Measurements from ENCODE around the gene OLFM3.

Gene OLFM3

DNA sequence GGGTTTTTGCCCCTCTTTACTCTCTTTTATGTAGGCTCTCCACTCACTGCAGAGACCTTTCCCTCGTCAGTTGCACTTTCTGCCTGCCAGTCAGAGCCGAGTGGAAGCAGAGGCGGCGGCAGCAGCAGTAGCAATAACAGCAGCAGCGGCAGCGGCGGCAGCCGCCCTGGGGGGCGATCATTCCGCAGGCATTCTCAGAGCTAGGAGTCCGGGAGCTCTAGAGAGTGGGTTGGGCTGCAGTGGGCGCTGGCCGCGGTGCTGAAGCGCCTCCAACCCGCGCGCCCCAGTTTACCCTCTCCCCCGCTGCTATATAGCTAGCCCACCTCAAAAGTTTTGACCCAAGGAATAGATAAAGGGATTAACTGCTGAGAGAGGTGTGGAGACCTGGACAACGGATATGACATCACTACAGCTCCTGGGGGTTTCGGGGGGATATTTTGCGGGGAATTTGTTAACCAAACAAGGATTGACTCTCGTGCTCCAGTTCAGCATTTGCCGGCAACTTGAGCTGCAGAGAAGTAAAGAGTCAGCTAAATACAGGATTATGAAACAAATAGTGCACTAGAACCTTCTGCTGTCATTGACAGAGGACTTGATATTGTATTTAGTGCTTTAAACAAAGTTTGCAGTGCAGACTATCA, at the start of gene OLFM3:
OLFM3 (minus strand) TSS at position 102 of the 641 bp plus-strand sequence.
- Histone ChIP-seq H3K27me3 (ENCODE audit: control insufficient read depth, insufficient read depth, low read length) (no peaks in the 10 kb centered on the region), H3K9me3 (ENCODE audit: control insufficient read depth, insufficient read depth, low read length) (no peaks in the 10 kb centered on the region), H3K4me1 (ENCODE audit: control insufficient read depth, insufficient read depth, low read length) (0 out of 2 replicates have a peak, but pooled peaks cover 2% of the 10 kb centered on the region), H3K4me3 (ENCODE audit: low read length) (peak within 1 kb of the TSS; percentile 19; the same call in 1 of the 2 replicates), H3K36me3 (ENCODE audit: control insufficient read depth, insufficient read depth, low read length) (no peaks in the 10 kb centered on the region), H3K27ac (ENCODE audit: low read length) (no peak within 1 kb of the TSS)
- peak; percentile 39 for DNase-seq (ENCODE audit: low read depth, low spot score)
- whole genome bisulfite sequencing (ENCODE audit: insufficient coverage, insufficient read length), result no CpG with 5 or more reads among the region's 24 CpGs

GRCh38 chr1:102045752-102046151, 49.0 kb upstream of the OLFM3 start:
- H3K27ac ChIP-seq (ENCODE audit: low read length), result no peak overlapping the region
- no peaks in the 10 kb centered on the region for H3K27me3 ChIP-seq (ENCODE audit: control insufficient read depth, insufficient read depth, low read length)
- H3K9me3 ChIP-seq (ENCODE audit: control insufficient read depth, insufficient read depth, low read length), result no peaks in the 10 kb centered on the region
- H3K36me3 ChIP-seq (ENCODE audit: control insufficient read depth, insufficient read depth, low read length), result no peaks in the 10 kb centered on the region
- DNase-seq (ENCODE audit: low read depth, low spot score), result no peak
- no peaks in the 10 kb centered on the region for H3K4me1 ChIP-seq (ENCODE audit: control insufficient read depth, insufficient read depth, low read length)
- WGBS (ENCODE audit: insufficient coverage, insufficient read length), result no CpG with 5 or more reads among the region's 2 CpGs
- H3K4me3 ChIP-seq (ENCODE audit: low read length), result no peak overlapping the region

DNA sequence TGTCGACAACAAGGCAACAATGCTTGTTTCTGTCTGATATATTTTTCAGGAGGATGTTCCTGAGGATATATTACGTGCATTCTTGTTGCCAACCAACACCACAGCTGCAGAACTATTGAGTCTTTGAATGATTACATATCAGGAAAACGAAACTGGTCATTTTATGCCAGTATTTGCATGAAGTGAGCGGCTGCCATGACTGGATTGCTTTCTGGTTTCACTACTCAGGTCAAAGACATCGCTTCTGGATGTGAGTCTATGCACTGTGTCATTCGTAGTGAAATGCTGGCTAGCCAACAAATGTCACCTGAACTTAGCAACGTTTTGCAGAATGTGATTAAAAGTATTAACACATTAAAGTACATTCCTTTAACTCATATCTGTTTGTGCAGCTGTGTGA, 35.8 kb upstream of the OLFM3 start:
- WGBS (ENCODE audit: insufficient coverage, insufficient read length), result no CpG with 5 or more reads among the region's 7 CpGs
- Histone ChIP-seq H3K27me3 (ENCODE audit: control insufficient read depth, insufficient read depth, low read length) (no peaks in the 10 kb centered on the region), H3K27ac (ENCODE audit: low read length) (no peak overlapping the region), H3K9me3 (ENCODE audit: control insufficient read depth, insufficient read depth, low read length) (no peaks in the 10 kb centered on the region), H3K4me3 (ENCODE audit: low read length) (no peak overlapping the region), H3K4me1 (ENCODE audit: control insufficient read depth, insufficient read depth, low read length) (no peaks in the 10 kb centered on the region), H3K36me3 (ENCODE audit: control insufficient read depth, insufficient read depth, low read length) (no peaks in the 10 kb centered on the region)
- DNase-seq (ENCODE audit: low read depth, low spot score), result no peak

DNA sequence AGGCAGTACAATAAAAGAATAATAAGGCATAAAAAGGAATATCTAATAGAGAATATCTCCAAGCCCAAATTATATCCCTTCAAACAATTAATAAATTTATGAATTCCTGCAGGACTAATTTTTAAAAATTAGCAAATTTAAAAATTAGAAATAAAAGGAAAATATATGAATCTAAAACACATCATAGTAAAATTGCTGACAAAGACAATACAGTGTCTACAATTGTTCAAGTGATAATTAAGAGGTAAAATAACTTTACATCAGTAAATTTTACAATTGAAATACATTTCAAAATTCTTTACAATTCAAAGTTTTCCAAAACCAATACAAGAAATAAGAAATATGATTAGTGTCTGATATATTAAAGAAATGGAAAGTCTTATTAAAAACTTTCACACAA, 22.8 kb upstream of the OLFM3 start:
- no peak overlapping the region for H3K27ac ChIP-seq (ENCODE audit: low read length)
- no peaks in the 10 kb centered on the region for H3K4me1 ChIP-seq (ENCODE audit: control insufficient read depth, insufficient read depth, low read length)
- no peaks in the 10 kb centered on the region for H3K36me3 ChIP-seq (ENCODE audit: control insufficient read depth, insufficient read depth, low read length)
- no peaks in the 10 kb centered on the region for H3K27me3 ChIP-seq (ENCODE audit: control insufficient read depth, insufficient read depth, low read length)
- H3K9me3 ChIP-seq (ENCODE audit: control insufficient read depth, insufficient read depth, low read length), result no peaks in the 10 kb centered on the region
- no peak overlapping the region for H3K4me3 ChIP-seq (ENCODE audit: low read length)
- DNase-seq (ENCODE audit: low read depth, low spot score), result no peak

- no peak for DNase-seq (ENCODE audit: low read depth, low spot score)
- H3K9me3 ChIP-seq (ENCODE audit: control insufficient read depth, insufficient read depth, low read length), result no peaks in the 10 kb centered on the region
- H3K27me3 ChIP-seq (ENCODE audit: control insufficient read depth, insufficient read depth, low read length), result no peaks in the 10 kb centered on the region
- H3K4me3 ChIP-seq (ENCODE audit: low read length), result no peak overlapping the region
- no peak overlapping the region for H3K27ac ChIP-seq (ENCODE audit: low read length)
- no peaks in the 10 kb centered on the region for H3K4me1 ChIP-seq (ENCODE audit: control insufficient read depth, insufficient read depth, low read length)
- H3K36me3 ChIP-seq (ENCODE audit: control insufficient read depth, insufficient read depth, low read length), result no peaks in the 10 kb centered on the region
- WGBS (ENCODE audit: insufficient coverage, insufficient read length), result no CpG with 5 or more reads among the region's 3 CpGs
These were observed 19.0 kb upstream of the OLFM3 start for GRCh38 chr1:102015728-102016127.

DNA sequence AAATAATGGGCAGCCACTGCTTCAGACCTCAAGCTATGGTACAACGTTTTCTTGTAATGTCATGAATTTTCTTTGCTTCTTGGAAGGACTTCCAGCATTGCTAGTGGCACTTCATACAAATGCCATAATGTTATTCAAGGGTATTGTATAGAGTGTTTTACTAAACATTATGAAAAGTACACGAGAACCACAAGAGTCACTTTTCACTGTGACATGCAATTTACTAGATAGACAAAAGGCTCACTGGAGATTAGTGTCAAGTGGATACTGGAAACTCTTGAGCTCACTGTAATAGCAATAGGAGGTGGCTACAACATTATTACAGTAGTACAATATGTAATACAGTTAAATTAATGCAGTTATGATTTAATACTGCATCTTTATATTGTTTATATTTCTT, 5.3 kb upstream of the OLFM3 start:
- no peak overlapping the region for H3K4me3 ChIP-seq (ENCODE audit: low read length)
- H3K27ac ChIP-seq (ENCODE audit: low read length), result no peak overlapping the region
- no CpG with 5 or more reads among the region's 2 CpGs for WGBS (ENCODE audit: insufficient coverage, insufficient read length)
- DNase-seq (ENCODE audit: low read depth, low spot score), result no peak
- no peaks in the 10 kb centered on the region for H3K9me3 ChIP-seq (ENCODE audit: control insufficient read depth, insufficient read depth, low read length)
- H3K4me1 ChIP-seq (ENCODE audit: control insufficient read depth, insufficient read depth, low read length), result no peaks in the 10 kb centered on the region
- H3K36me3 ChIP-seq (ENCODE audit: control insufficient read depth, insufficient read depth, low read length), result no peaks in the 10 kb centered on the region
- H3K27me3 ChIP-seq (ENCODE audit: control insufficient read depth, insufficient read depth, low read length), result no peaks in the 10 kb centered on the region

DNA sequence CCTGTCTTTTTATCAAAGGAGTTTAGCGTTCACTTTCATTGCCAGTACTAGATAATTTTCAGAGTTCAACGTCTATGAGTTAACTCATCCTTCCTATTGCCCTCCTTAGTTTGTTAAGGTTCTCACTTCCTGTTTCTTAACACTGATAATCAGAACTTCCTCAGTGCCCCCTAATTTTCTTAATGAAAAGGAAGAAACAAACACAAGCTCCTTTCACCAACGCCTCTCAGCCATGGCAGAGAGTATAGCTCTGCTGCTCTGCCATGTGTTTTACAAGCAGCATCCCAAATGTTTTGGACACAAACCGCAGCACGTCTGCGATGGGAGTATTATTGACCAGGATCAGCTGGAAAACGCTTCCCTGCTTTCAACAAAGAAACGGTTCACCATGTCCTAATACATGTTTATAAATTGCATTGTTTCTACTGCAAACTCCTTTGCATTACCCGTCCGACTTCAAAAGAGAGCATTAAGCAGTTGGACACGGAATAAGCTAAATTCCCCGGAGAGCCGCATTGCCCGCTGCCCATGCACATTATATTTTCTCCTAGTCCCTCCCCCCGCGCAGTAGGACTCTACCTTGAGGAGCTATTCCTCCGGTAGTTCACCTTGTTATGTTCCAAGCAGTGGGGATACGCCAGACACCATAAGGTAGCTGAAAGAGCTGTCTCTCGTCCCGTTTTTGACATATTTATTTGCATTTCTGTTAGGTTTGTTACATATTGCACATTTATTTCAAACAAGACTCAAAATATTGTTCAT, 561 bp downstream of the OLFM3 start:
- no peak for DNase-seq (ENCODE audit: low read depth, low spot score)
- no peaks in the 10 kb centered on the region for H3K9me3 ChIP-seq (ENCODE audit: control insufficient read depth, insufficient read depth, low read length)
- no CpG with 5 or more reads among the region's 20 CpGs for WGBS (ENCODE audit: insufficient coverage, insufficient read length)
- H3K4me3 ChIP-seq (ENCODE audit: low read length), result peak overlapping the region; percentile 19; the same call in 1 of the 2 replicates
- no peaks in the 10 kb centered on the region for H3K27me3 ChIP-seq (ENCODE audit: control insufficient read depth, insufficient read depth, low read length)
- 0 out of 2 replicates have a peak, but pooled peaks cover 2% of the 10 kb centered on the region for H3K4me1 ChIP-seq (ENCODE audit: control insufficient read depth, insufficient read depth, low read length)
- no peak overlapping the region for H3K27ac ChIP-seq (ENCODE audit: low read length)
- no peaks in the 10 kb centered on the region for H3K36me3 ChIP-seq (ENCODE audit: control insufficient read depth, insufficient read depth, low read length)

DNA sequence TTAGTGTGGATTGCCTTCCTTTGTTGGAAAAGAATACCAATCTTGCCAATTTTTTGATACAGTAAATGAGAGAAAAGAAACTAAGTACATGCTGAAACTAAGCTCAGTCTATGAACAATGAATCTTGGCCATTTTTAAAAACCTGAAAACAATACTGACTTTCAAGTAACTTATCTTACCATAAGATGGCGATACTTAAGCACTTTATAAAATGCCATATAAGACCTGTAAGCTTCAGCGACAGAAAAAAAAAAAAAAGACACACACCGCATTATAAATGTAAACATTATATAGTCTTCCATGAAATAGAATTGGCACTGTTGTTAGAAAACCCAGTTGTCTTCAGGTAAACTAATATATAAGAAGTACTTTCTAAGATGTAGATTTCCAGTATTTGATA, 3.0 kb downstream of the OLFM3 start:
- Histone ChIP-seq H3K27me3 (ENCODE audit: control insufficient read depth, insufficient read depth, low read length) (no peaks in the 10 kb centered on the region), H3K27ac (ENCODE audit: low read length) (no peak overlapping the region), H3K9me3 (ENCODE audit: control insufficient read depth, insufficient read depth, low read length) (no peaks in the 10 kb centered on the region), H3K4me3 (ENCODE audit: low read length) (no peak overlapping the region), H3K4me1 (ENCODE audit: control insufficient read depth, insufficient read depth, low read length) (0 out of 2 replicates have a peak, but pooled peaks cover 2% of the 10 kb centered on the region), H3K36me3 (ENCODE audit: control insufficient read depth, insufficient read depth, low read length) (no peaks in the 10 kb centered on the region)
- no peak for DNase-seq (ENCODE audit: low read depth, low spot score)
- no CpG with 5 or more reads among the region's 3 CpGs for WGBS (ENCODE audit: insufficient coverage, insufficient read length)

- no CpG with 5 or more reads among the region's 5 CpGs for WGBS (ENCODE audit: insufficient coverage, insufficient read length)
- Histone ChIP-seq H3K36me3 (ENCODE audit: control insufficient read depth, insufficient read depth, low read length) (no peaks in the 10 kb centered on the region), H3K27me3 (ENCODE audit: control insufficient read depth, insufficient read depth, low read length) (no peaks in the 10 kb centered on the region), H3K27ac (ENCODE audit: low read length) (no peak overlapping the region), H3K4me3 (ENCODE audit: low read length) (no peak overlapping the region), H3K4me1 (ENCODE audit: control insufficient read depth, insufficient read depth, low read length) (0 out of 2 replicates have a peak, but pooled peaks cover 2% of the 10 kb centered on the region), H3K9me3 (ENCODE audit: control insufficient read depth, insufficient read depth, low read length) (no peaks in the 10 kb centered on the region)
- no peak for DNase-seq (ENCODE audit: low read depth, low spot score)
These were observed 3.7 kb downstream of the OLFM3 start for GRCh38 chr1:101992821-101993575.

DNA sequence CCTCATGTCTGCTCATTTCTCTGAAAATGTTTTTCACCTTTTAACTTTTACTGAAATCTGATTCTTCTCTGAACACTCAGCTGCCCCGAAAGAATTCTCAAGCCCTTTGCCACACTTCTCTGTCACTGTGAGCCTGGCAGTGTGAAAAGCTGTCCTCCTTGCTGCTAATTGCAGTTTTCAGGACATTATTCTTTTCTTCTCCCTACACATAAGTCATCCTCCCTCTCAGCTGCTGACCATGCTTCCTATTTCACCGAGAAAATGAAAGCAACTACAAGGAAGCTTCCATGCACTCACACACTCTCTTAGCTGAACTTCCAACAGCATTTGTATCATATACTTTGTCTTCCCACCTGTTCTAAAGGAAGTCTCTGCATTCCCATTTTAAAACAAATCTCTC, 15.8 kb downstream of the OLFM3 start:
- Histone ChIP-seq H3K9me3 (ENCODE audit: control insufficient read depth, insufficient read depth, low read length) (no peaks in the 10 kb centered on the region), H3K27me3 (ENCODE audit: control insufficient read depth, insufficient read depth, low read length) (no peaks in the 10 kb centered on the region), H3K4me1 (ENCODE audit: control insufficient read depth, insufficient read depth, low read length) (no peaks in the 10 kb centered on the region), H3K27ac (ENCODE audit: low read length) (no peak overlapping the region), H3K4me3 (ENCODE audit: low read length) (no peak overlapping the region), H3K36me3 (ENCODE audit: control insufficient read depth, insufficient read depth, low read length) (no peaks in the 10 kb centered on the region)
- no peak for DNase-seq (ENCODE audit: low read depth, low spot score)
- WGBS (ENCODE audit: insufficient coverage, insufficient read length), result no CpG with 5 or more reads among the region's 2 CpGs
